ENCODE results near the gene IRAG1.

IRAG1 gene

DNA sequence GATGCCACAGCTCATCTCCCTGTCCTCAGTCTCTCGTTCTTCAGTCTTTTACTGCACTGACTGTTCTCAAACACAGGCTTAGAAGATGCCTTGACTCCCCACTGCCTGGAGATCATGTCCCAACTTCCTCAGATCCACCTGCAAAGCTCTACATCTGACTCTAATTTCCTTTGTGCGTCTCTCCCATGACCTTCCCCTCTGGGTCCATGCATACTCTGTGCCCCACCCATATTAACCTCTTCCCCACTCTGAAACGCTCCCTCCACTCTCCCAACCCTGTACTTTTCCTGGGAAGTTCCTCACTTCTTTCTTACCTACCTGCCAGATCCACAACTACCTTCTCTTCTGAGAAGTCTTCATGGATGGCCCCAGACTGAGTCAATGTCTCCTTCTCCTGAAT is 16.6 kb downstream of the IRAG1 start:
- TF ChIP-seq, protein P1, sequence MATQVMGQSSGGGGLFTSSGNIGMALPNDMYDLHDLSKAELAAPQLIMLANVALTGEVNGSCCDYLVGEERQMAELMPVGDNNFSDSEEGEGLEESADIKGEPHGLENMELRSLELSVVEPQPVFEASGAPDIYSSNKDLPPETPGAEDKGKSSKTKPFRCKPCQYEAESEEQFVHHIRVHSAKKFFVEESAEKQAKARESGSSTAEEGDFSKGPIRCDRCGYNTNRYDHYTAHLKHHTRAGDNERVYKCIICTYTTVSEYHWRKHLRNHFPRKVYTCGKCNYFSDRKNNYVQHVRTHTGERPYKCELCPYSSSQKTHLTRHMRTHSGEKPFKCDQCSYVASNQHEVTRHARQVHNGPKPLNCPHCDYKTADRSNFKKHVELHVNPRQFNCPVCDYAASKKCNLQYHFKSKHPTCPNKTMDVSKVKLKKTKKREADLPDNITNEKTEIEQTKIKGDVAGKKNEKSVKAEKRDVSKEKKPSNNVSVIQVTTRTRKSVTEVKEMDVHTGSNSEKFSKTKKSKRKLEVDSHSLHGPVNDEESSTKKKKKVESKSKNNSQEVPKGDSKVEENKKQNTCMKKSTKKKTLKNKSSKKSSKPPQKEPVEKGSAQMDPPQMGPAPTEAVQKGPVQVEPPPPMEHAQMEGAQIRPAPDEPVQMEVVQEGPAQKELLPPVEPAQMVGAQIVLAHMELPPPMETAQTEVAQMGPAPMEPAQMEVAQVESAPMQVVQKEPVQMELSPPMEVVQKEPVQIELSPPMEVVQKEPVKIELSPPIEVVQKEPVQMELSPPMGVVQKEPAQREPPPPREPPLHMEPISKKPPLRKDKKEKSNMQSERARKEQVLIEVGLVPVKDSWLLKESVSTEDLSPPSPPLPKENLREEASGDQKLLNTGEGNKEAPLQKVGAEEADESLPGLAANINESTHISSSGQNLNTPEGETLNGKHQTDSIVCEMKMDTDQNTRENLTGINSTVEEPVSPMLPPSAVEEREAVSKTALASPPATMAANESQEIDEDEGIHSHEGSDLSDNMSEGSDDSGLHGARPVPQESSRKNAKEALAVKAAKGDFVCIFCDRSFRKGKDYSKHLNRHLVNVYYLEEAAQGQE (IDR thresholded peaks at IDR 0.05; ENCODE audit: insufficient read depth in 1 of 2, low read depth in 2 of 2, low read length in 2 of 2) = no peak
- TF ChIP-seq TAF1 (IDR thresholded peaks at IDR 0.05; ENCODE audit: borderline replicate concordance, insufficient read depth, low read length) (no peak), POLR2AphosphoS5 (IDR thresholded peaks at IDR 0.05; ENCODE audit: low read depth, low read length) (no peak), FOXP2 (optimal IDR thresholded peaks at IDR 0.05; ENCODE audit: borderline replicate concordance, extremely low read depth, extremely low read length, insufficient read depth) (no peak), SIN3A (IDR thresholded peaks at IDR 0.05; ENCODE audit: borderline replicate concordance, insufficient read depth, low read length) (no peak)

DNA sequence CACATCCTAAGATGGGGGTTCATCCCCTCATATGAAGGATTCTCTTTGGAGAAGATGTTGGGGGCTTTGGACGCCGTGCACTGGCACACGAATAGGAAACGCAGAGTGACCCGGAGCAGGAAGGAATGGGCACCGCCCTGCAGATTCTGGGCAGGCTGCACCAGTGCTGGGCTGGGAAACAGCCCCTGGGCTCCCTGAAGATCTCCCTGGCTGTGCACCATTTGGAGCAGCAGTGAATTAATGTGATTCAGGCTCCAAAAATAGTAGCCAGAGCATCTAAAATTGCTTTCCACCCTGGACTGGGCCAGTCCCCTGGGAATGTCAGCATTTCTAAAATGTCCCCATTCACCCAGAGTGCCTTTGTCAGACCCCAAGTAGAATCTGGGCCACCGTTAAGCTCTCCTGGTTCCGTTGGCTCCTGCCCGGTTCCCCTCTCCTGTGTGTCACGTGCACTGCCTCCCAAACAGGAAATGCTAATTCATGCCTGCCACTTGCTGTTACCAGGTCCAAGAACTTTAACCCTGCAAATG is 18.6 kb downstream of the IRAG1 start:
- TF ChIP-seq POLR2AphosphoS5 (IDR thresholded peaks at IDR 0.05; ENCODE audit: low read depth, low read length) = no peak
- no peak for TF ChIP-seq FOXP2 (optimal IDR thresholded peaks at IDR 0.05; ENCODE audit: borderline replicate concordance, extremely low read depth, extremely low read length, insufficient read depth)
- no peak for TF ChIP-seq TAF1 (IDR thresholded peaks at IDR 0.05; ENCODE audit: borderline replicate concordance, insufficient read depth, low read length)
- no peak for TF ChIP-seq SIN3A (IDR thresholded peaks at IDR 0.05; ENCODE audit: borderline replicate concordance, insufficient read depth, low read length)
- TF ChIP-seq, protein P1 (IDR thresholded peaks at IDR 0.05; ENCODE audit: insufficient read depth in 1 of 2, low read depth in 2 of 2, low read length in 2 of 2) = no peak

DNA sequence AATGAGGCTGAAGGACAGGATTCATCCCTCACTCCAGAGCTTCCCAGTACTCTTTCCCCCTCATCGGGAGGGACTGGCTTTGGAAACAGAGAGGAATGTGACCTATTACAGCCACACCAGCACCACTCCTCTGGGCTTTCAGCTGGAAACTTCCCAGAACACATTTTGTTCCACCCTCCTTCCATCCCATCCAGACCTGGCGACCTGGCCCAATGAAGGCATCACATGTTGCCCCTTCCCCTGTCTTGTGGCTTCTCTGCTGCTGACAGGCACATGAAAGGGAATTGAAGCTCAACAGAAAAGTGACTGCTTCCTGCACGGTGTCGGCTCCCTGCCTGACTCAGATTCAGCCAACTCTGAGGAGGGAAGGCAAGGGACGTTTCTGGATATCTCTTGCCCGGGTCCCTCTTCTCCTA is 19.1 kb downstream of the IRAG1 start:
- TF ChIP-seq, protein P1 (IDR thresholded peaks at IDR 0.05; ENCODE audit: insufficient read depth in 1 of 2, low read depth in 2 of 2, low read length in 2 of 2) = no peak
- TF ChIP-seq FOXP2 (optimal IDR thresholded peaks at IDR 0.05; ENCODE audit: borderline replicate concordance, extremely low read depth, extremely low read length, insufficient read depth) = no peak
- TF ChIP-seq SIN3A (IDR thresholded peaks at IDR 0.05; ENCODE audit: borderline replicate concordance, insufficient read depth, low read length) = no peak
- no peak for TF ChIP-seq TAF1 (IDR thresholded peaks at IDR 0.05; ENCODE audit: borderline replicate concordance, insufficient read depth, low read length)
- no peak for TF ChIP-seq POLR2AphosphoS5 (IDR thresholded peaks at IDR 0.05; ENCODE audit: low read depth, low read length)

DNA sequence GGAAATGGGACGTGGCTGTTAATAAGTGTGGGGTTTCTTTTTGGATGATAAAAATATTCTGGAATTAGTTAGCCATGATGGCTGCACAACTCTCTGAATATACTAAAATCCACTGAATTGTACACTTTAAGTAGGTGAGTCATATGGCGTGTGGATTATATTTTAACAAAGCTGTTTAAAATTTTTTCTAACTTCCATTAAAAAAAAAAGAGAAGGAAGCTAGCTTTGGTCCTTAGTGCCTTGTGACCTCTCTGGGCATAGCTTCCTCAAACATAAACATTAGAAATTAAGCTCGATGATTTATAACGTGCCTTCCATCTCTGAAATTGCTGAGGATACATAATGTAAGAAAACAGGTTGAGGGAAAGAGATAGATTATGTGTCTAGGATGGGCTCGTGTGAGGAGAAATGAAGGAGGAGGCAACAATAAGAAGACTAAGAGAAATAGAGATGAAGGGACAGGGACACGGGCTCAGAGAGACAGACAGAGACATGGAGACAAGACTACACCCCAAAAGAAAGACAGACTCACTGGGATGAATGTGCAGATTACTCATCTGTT is 20.0 kb downstream of the IRAG1 start:
- TF ChIP-seq TAF1 (IDR thresholded peaks at IDR 0.05; ENCODE audit: borderline replicate concordance, insufficient read depth, low read length) (no peak), POLR2AphosphoS5 (IDR thresholded peaks at IDR 0.05; ENCODE audit: low read depth, low read length) (no peak), FOXP2 (optimal IDR thresholded peaks at IDR 0.05; ENCODE audit: borderline replicate concordance, extremely low read depth, extremely low read length, insufficient read depth) (no peak), SIN3A (IDR thresholded peaks at IDR 0.05; ENCODE audit: borderline replicate concordance, insufficient read depth, low read length) (no peak)
- TF ChIP-seq, protein P1 (IDR thresholded peaks at IDR 0.05; ENCODE audit: insufficient read depth in 1 of 2, low read depth in 2 of 2, low read length in 2 of 2) = no peak
